Measurements from ENCODE around the gene DHX9. TPM values are rescaled to one million over a fixed set of nuclear protein-coding genes. Genes with fewer than 3 reads are reported as not detected.
A peak's percentile ranks its signal among the peaks of the same experiment; 100 is the strongest.

DHX9 gene
- total and polyA plus RNA-seq, 2 of the 13 experiments (the other 11 are each of a cell fraction or from before 2014, with no cell fraction given): 84.8 to 211 TPM

DNA sequence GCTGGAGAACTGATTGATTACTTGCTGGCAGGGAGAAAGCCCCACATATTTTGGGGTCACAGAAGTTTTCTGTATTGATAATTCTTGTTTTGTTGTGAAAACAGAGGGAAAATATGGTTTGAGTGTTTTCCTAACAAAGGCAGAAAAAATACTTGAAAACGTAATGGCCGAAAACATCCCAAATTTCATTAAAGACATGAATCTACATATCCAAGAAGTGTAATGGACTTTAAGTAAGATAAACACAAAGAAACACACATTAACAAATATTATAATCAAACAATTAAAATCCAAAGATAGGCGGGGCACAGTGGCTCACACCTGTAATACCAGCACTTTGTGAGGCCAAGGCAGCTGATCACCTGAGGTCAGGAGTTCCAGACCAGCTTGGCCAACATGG, 74.3 kb downstream of the DHX9 start:
- H3K27me3 ChIP-seq (ENCODE audit: control insufficient read depth in 1 of 2, insufficient read depth in 2 of 2, low read length in 2 of 2): no peaks in the 10 kb centered on the region; a peak in 1 of 5 replicates
- 65% methylated on average over 3 of the region's 3 CpGs for WGBS (ENCODE audit: low lambda C conversion rate)
- H3K9ac ChIP-seq (ENCODE audit: insufficient read depth, low read depth, low read length): no peak overlapping the region
- ATAC-seq: no peak
- H3K4me1 ChIP-seq (ENCODE audit: insufficient read depth, low read length): peaks cover 12% of the 10 kb centered on the region
- no peaks in the 10 kb centered on the region for H4K20me1 ChIP-seq (ENCODE audit: insufficient read depth, low read length)
- TF ChIP-seq, protein P1, sequence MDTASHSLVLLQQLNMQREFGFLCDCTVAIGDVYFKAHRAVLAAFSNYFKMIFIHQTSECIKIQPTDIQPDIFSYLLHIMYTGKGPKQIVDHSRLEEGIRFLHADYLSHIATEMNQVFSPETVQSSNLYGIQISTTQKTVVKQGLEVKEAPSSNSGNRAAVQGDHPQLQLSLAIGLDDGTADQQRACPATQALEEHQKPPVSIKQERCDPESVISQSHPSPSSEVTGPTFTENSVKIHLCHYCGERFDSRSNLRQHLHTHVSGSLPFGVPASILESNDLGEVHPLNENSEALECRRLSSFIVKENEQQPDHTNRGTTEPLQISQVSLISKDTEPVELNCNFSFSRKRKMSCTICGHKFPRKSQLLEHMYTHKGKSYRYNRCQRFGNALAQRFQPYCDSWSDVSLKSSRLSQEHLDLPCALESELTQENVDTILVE (CRISPR knock-in tag; IDR thresholded peaks at IDR 0.05): no peak
- no peak for TF ChIP-seq ZBTB4 (CRISPR knock-in tag; IDR thresholded peaks at IDR 0.05; ENCODE audit: borderline replicate concordance)
- H2AFZ ChIP-seq (ENCODE audit: low read length): no peak overlapping the region
- no peaks in the 10 kb centered on the region for H3K36me3 ChIP-seq (replicated peaks in 1 of 2; ENCODE audit: control insufficient read depth in 1 of 2, insufficient read depth in 2 of 2, low read length in 2 of 2)
- no peaks in the 10 kb centered on the region for H3K9me3 ChIP-seq (ENCODE audit: low read length)
- no peak overlapping the region for H3K4me2 ChIP-seq (ENCODE audit: low read depth, low read length)
- H3K79me2 ChIP-seq (ENCODE audit: insufficient read depth, low read length): no peaks in the 10 kb centered on the region
- DNase-seq (ENCODE audit: low spot score): no peak
- POLR2A ChIA-PET: no interaction called here
- FAIRE-seq: no peak
- in situ Hi-C loops (cut with HindIII; ENCODE audit: extremely low pct_ligation_motif_present, low pct_unique_long_range_greater_than_20kb) (no loop called here), intact Hi-C loops (cut with micrococcal nuclease; ENCODE audit: unreplicated experiment) (no loop called here)
- BruUV-seq (replicated peaks): no TSS peak
- CTCF ChIA-PET (ENCODE audit: low intra/inter-chr PET ratio, low total read pairs): no interaction called here
- H3K27ac ChIP-seq (ENCODE audit: extremely low read length, insufficient read depth, low read length): no peak overlapping the region
- no peak overlapping the region for H3K4me3 ChIP-seq (replicated peaks in 1 of 3; ENCODE audit: insufficient read depth in 1 of 3, low read depth in 2 of 3, low read length in 3 of 3)

GRCh38 chr1:182917378-182917777, 78.2 kb downstream of the DHX9 start:
- in situ Hi-C loops (cut with HindIII; ENCODE audit: extremely low pct_ligation_motif_present, low pct_unique_long_range_greater_than_20kb) (no loop called here), intact Hi-C loops (cut with micrococcal nuclease; ENCODE audit: unreplicated experiment) (no loop called here)
- ChIA-PET CTCF (ENCODE audit: low intra/inter-chr PET ratio, low total read pairs) (no interaction called here), POLR2A (no interaction called here)
- no peak overlapping the region for H3K4me2 ChIP-seq (ENCODE audit: low read depth, low read length)
- WGBS (ENCODE audit: low lambda C conversion rate): 0% methylated on average over 1 of the region's 3 CpGs
- TF ChIP-seq ZNF34 (CRISPR knock-in tag; IDR thresholded peaks at IDR 0.05; ENCODE audit: borderline replicate concordance): no peak
- TF ChIP-seq, protein P2, sequence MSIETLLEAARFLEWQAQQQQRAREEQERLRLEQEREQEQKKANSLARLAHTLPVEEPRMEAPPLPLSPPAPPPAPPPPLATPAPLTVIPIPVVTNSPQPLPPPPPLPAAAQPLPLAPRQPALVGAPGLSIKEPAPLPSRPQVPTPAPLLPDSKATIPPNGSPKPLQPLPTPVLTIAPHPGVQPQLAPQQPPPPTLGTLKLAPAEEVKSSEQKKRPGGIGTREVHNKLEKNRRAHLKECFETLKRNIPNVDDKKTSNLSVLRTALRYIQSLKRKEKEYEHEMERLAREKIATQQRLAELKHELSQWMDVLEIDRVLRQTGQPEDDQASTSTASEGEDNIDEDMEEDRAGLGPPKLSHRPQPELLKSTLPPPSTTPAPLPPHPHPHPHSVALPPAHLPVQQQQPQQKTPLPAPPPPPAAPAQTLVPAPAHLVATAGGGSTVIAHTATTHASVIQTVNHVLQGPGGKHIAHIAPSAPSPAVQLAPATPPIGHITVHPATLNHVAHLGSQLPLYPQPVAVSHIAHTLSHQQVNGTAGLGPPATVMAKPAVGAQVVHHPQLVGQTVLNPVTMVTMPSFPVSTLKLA (IDR thresholded peaks at IDR 0.05): 0 out of 2 replicates have a peak, but pooled peaks have one; percentile 11
- ATAC-seq (no peak), DNase-seq (ENCODE audit: low spot score) (no peak), FAIRE-seq (no peak)
- H3K36me3 ChIP-seq (replicated peaks in 1 of 2; ENCODE audit: control insufficient read depth in 1 of 2, insufficient read depth in 2 of 2, low read length in 2 of 2): no peaks in the 10 kb centered on the region
- no peak overlapping the region for H3K9ac ChIP-seq (ENCODE audit: insufficient read depth, low read depth, low read length)
- H3K9me3 ChIP-seq (ENCODE audit: low read length): no peaks in the 10 kb centered on the region
- no peak overlapping the region for H3K4me3 ChIP-seq (replicated peaks in 1 of 3; ENCODE audit: insufficient read depth in 1 of 3, low read depth in 2 of 3, low read length in 3 of 3)
- BruUV-seq (replicated peaks): no TSS peak
- no peaks in the 10 kb centered on the region for H3K4me1 ChIP-seq (ENCODE audit: insufficient read depth, low read length)
- no peak overlapping the region for H3K27ac ChIP-seq (ENCODE audit: extremely low read length, insufficient read depth, low read length)
- H3K79me2 ChIP-seq (ENCODE audit: insufficient read depth, low read length): no peaks in the 10 kb centered on the region
- H2AFZ ChIP-seq (ENCODE audit: low read length): no peak overlapping the region
- H4K20me1 ChIP-seq (ENCODE audit: insufficient read depth, low read length): no peaks in the 10 kb centered on the region
- no peaks in the 10 kb centered on the region; a peak in 2 of 5 replicates for H3K27me3 ChIP-seq (ENCODE audit: control insufficient read depth in 1 of 2, insufficient read depth in 2 of 2, low read length in 2 of 2)
